Keratinocyte (primary cell): ENCODE results near the gene KLHL29.

Experiments
- EZH2 ChIP-seq: IDR thresholded peaks from one replicate; pipeline ENCODE4 v1.6.1; 2012; ENCODE audit warnings: inconsistent platforms, mild to moderate bottlenecking, low read length, moderate library complexity
- TF ChIP-seq, protein P1 (sequence below), 3 experiments: IDR thresholded peaks in 1 of 3; conservative IDR thresholded peaks in 1 of 3; optimal IDR thresholded peaks in 1 of 3; 2 replicates in 2 of 3; 3 replicates in 1 of 3; pipeline versions ENCODE3 to v1.5.1; 2011; ENCODE audit warnings: low read length in 3 of 3, mild to moderate bottlenecking in 3 of 3, moderate library complexity in 2 of 3, control low read depth in 1 of 3, inconsistent platforms in 1 of 3; ENCODE audit not compliant: insufficient read depth in 2 of 3; ENCODE audit errors: extremely low read depth in 1 of 3

DNA sequence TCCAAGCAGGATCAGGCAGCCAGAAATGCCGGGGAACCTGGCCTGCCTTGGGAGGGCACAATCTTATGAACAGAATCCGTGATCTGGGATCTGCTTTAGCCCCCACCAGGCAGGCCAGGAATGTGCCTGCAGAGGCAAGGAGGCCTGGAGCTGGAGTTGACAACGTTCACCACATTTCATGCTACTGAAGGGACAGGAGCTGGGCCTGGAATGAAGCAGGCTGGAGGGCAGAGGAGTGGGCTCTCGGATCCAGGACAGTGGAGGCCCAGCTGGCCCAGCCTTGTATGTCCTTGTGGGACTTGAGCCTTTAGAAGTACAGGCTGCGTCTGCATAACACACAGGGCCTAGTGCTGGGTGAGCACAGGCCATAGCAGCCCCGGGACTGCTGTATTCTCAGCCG, 91.8 kb downstream of the KLHL29 start:
- TF ChIP-seq, protein P1, sequence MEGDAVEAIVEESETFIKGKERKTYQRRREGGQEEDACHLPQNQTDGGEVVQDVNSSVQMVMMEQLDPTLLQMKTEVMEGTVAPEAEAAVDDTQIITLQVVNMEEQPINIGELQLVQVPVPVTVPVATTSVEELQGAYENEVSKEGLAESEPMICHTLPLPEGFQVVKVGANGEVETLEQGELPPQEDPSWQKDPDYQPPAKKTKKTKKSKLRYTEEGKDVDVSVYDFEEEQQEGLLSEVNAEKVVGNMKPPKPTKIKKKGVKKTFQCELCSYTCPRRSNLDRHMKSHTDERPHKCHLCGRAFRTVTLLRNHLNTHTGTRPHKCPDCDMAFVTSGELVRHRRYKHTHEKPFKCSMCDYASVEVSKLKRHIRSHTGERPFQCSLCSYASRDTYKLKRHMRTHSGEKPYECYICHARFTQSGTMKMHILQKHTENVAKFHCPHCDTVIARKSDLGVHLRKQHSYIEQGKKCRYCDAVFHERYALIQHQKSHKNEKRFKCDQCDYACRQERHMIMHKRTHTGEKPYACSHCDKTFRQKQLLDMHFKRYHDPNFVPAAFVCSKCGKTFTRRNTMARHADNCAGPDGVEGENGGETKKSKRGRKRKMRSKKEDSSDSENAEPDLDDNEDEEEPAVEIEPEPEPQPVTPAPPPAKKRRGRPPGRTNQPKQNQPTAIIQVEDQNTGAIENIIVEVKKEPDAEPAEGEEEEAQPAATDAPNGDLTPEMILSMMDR (optimal IDR thresholded peaks at IDR 0.05 in 1 of 3, IDR thresholded peaks at IDR 0.05 in 1 of 3, conservative IDR thresholded peaks at IDR 0.05 in 1 of 3; ENCODE audit: extremely low read depth in 1 of 3, insufficient read depth in 2 of 3, low read length in 3 of 3) = no peak
- no peak for TF ChIP-seq EZH2
